A549 treated with AZD9567 at 1 μM for 4 hours (cell line): ENCODE measurements around the gene NKX2-2. TPM values are rescaled to one million over a fixed set of nuclear protein-coding genes. Genes with fewer than 3 reads are reported as not detected.

Experiments
- total RNA-seq: library from RNA; stranded (reverse); fragments of 200-300 nt; extraction: Qiagen RNA extraction; gene quantifications from 5 replicates; pipeline ENCODE4 v1.2.3, GENCODE V29; 2022; ENCODE audit not compliant: insufficient read depth

NKX2-2 gene
- total RNA-seq: 0.03 TPM in 1 of 5 replicates, not detected in the others

DNA sequence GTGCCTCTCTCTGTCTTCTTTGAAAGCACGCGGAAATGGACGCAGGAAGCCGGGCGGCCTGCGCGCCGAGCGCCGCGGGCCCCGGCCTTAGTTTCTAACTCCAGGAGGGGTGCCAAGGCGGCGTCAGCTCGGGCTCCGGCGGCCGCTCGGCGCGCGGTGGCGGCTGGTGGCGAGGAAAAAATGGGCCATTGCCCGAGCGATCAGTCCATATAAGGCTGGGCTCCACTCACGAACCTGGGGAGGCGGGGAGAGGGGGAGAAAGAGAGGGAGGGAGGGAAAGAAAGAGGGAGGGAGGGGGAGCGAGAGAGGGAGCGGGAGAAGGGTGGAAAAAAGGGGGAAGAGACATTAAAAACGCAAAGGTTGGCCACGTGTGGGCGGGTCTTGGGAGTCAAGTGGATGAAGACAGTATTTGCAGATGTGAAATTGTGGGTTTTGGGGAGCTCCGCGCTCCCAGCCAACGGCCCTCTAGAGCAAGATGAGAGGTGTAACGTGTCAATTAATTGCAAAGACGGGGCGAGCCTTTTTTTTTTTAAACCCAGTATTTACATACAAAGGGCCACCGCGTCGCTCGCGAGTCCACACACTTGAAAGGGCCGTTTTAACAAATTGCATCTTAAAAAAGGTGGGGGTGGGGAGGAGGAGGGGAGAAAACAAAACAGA is at the start of gene NKX2-2:
Gene NKX2-2, minus strand, starts transcription at position 184 of the 660 bp plus-strand sequence. CDS start 395 bp downstream, outside the sequence.

Other genes starting within 250 kb of the NKX2-2 start
- 92.0 to 122 TPM (median 101 TPM) in 5 replicates for gene XRN2, start 210.7 kb downstream of the NKX2-2 start, total RNA-seq
- gene NKX2-4, start 116.5 kb downstream of the NKX2-2 start, total RNA-seq: 0.05 to 0.06 TPM in 2 of 5 replicates, not detected in the others
- 0.04 to 0.06 TPM in 2 of 5 replicates, not detected in the others for gene PAX1, start 191.6 kb upstream of the NKX2-2 start, total RNA-seq